HCT116 (cell line): Measurements from ENCODE around the gene OPHN1.

ENCODE experiments used
- CTCF ChIP-seq, 3 experiments: fragments of 200-600 bp in 1 of 3; sonication (generic) in 1 of 3; IDR thresholded peaks in 2 of 3; conservative IDR thresholded peaks in 1 of 3; 2 replicates each; pipeline ENCODE4 v1.5.1; 2012 to 2017; ENCODE audit warnings: low read depth in 2 of 3, low read length in 2 of 3, antibody characterized with exemption in 1 of 3, borderline replicate concordance in 1 of 3, control low read depth in 1 of 3, mild to moderate bottlenecking in 1 of 3, mixed read lengths in 1 of 3, mixed run types in 1 of 3, moderate library complexity in 1 of 3; ENCODE audit not compliant: insufficient read depth in 1 of 3
- EZH2 ChIP-seq: fragments of 200-600 bp; sonication (generic); IDR thresholded peaks from 2 replicates; pipeline ENCODE4 v1.6.1; 2017; ENCODE audit warnings: antibody characterized with exemption, mixed run types
- EZH2phosphoT487 ChIP-seq: fragments of 200-600 bp; IDR thresholded peaks from 2 replicates; pipeline ENCODE4 v1.6.1; 2018; ENCODE audit warnings: antibody characterized with exemption, borderline replicate concordance
- POLR2A ChIP-seq: IDR thresholded peaks from 2 replicates; pipeline ENCODE4 v1.7.0; 2011; ENCODE audit warnings: borderline replicate concordance; ENCODE audit not compliant: insufficient read depth, insufficient read length; ENCODE audit errors: extremely low read depth
- RAD21 ChIP-seq: IDR thresholded peaks from 2 replicates; pipeline ENCODE4 v1.6.1; 2012; ENCODE audit warnings: low read depth, mild to moderate bottlenecking
- REST ChIP-seq: IDR thresholded peaks from 2 replicates; pipeline ENCODE4 v1.6.1; 2012; ENCODE audit warnings: low read depth
- SIN3A ChIP-seq: IDR thresholded peaks from 2 replicates; pipeline ENCODE4 v1.6.1; 2012; ENCODE audit warnings: low read depth
- YY1 ChIP-seq: IDR thresholded peaks from 2 replicates; pipeline ENCODE4 v1.6.1; 2011; ENCODE audit warnings: low read length, low read depth, moderate library complexity, mild to moderate bottlenecking; ENCODE audit not compliant: insufficient replicate concordance; ENCODE audit errors: extremely low read depth
- ZNF274 ChIP-seq: fragments of 200-500 bp; sonication (Bioruptor generic); IDR thresholded peaks from 2 replicates; pipeline ENCODE4 v1.6.1; 2014; ENCODE audit warnings: mild to moderate bottlenecking, low read depth, low read length, inconsistent platforms

- TF ChIP-seq POLR2A (no peak), ZNF274 (no peak), CTCF (IDR thresholded peaks at IDR 0.05 in 2 of 3, conservative IDR thresholded peaks at IDR 0.05 in 1 of 3; ENCODE audit: borderline replicate concordance in 1 of 3, insufficient read depth in 1 of 3, low read depth in 2 of 3, low read length in 2 of 3) (no peak), EZH2 (no peak), YY1 (no peak), SIN3A (no peak), EZH2phosphoT487 (no peak), RAD21 (no peak), REST (no peak)
Observed at GRCh38 chrX:68387776-68388175, 45.5 kb downstream of the OPHN1 start.
